PC-9 (cell line): ENCODE measurements around the gene S100A14. TPM values are rescaled to one million over a fixed set of nuclear protein-coding genes. Genes with fewer than 3 reads are reported as not detected.
A peak's percentile ranks its signal among the peaks of the same experiment; 100 is the strongest.

Experiments used
- BruUV-seq: library from RNA; stranded (reverse); fragments of 400-500 nt; replicated peaks from 2 replicates; lab custom pipeline; 2021; lab: Mats Ljungman, UMichigan
- CTCF ChIA-PET: fragments of 300-600 bp; sonication (Branson Sonifier 250); formaldehyde crosslinking; loops from one replicate; lab custom pipeline; 2022; ENCODE audit warnings: antibody characterized with exemption; lab: Charles Lee
- POLR2A ChIA-PET: fragments of 300-600 bp; sonication (Branson Sonifier 250); formaldehyde crosslinking; loops from one replicate; lab custom pipeline; 2022; ENCODE audit warnings: antibody characterized with exemption; ENCODE audit not compliant: unreplicated experiment; lab: Charles Lee
- DNase-seq, 2 experiments: peaks; one replicate each; pipeline versions ENCODE4 v3.0.0 to v3.0.0-alpha.2; 2015 to 2022; ENCODE audit warnings: mixed read lengths in 1 of 2
- H2AFZ ChIP-seq: fragments of 200-600 bp; sonication (generic); 2 replicates; pipeline ENCODE4 v1.8.1; 2017; ENCODE audit warnings: antibody characterized with exemption
- H3F3A ChIP-seq: fragments of 200-600 bp; sonication (generic); 2 replicates; pipeline ENCODE4 v1.8.1; 2017; ENCODE audit warnings: antibody characterized with exemption, mild to moderate bottlenecking, low read depth; ENCODE audit not compliant: insufficient read depth
- H3K27ac ChIP-seq: fragments of 200-600 bp; sonication (generic); 2 replicates; pipeline ENCODE4 v1.6.1; 2016; ENCODE audit warnings: mixed run types
- H3K27me3 ChIP-seq: fragments of 200-600 bp; sonication (generic); 2 replicates; pipeline ENCODE4 v1.6.1; 2016; ENCODE audit warnings: low read depth, mixed run types; ENCODE audit not compliant: insufficient read depth
- H3K36me3 ChIP-seq: fragments of 200-600 bp; sonication (generic); 2 replicates; pipeline ENCODE4 v1.6.1; 2016; ENCODE audit warnings: low read depth, mixed run types
- H3K4me1 ChIP-seq: fragments of 200-600 bp; sonication (generic); replicated peaks from 2 replicates; pipeline ENCODE4 v1.6.1; 2016; ENCODE audit warnings: mixed run types; ENCODE audit not compliant: insufficient read depth
- H3K4me2 ChIP-seq: fragments of 200-600 bp; sonication (generic); 2 replicates; pipeline ENCODE4 v1.6.1; 2017; ENCODE audit warnings: mixed run types
- H3K4me3 ChIP-seq: fragments of 200-600 bp; sonication (generic); 2 replicates; pipeline ENCODE4 v1.6.1; 2016; ENCODE audit warnings: mixed run types
- H3K79me2 ChIP-seq: fragments of 200-600 bp; sonication (generic); 2 replicates; pipeline ENCODE4 v1.6.1; 2017; ENCODE audit warnings: low read depth, mixed run types
- H3K9me2 ChIP-seq: fragments of 200-600 bp; sonication (generic); 2 replicates; pipeline ENCODE4 v1.8.1; 2017; ENCODE audit warnings: mild to moderate bottlenecking; ENCODE audit not compliant: insufficient read depth
- H3K9me3 ChIP-seq: fragments of 200-600 bp; sonication (generic); 2 replicates; pipeline ENCODE4 v1.8.1; 2016; ENCODE audit warnings: low read depth; ENCODE audit not compliant: insufficient read depth
- H4K20me1 ChIP-seq: fragments of 200-600 bp; sonication (generic); 2 replicates; pipeline ENCODE4 v1.8.1; 2017; ENCODE audit not compliant: insufficient read depth
- EZH2 ChIP-seq: fragments of 200-600 bp; sonication (generic); IDR thresholded peaks from 2 replicates; pipeline ENCODE4 v1.8.0; 2017; ENCODE audit warnings: antibody characterized with exemption, low read depth
- intact Hi-C: fragments of 100-400 bp; cut with micrococcal nuclease; formaldehyde crosslinking; loops from one replicate; pipeline ENCODE4 v1.10.0; 2022; ENCODE audit not compliant: unreplicated experiment
- total RNA-seq: library from RNA; stranded (reverse); gene quantifications from 2 replicates; pipeline ENCODE4 v1.2.3, GENCODE V29; 2021
- TF ChIP-seq, protein P1 (sequence below): fragments of 200-600 bp; sonication (generic); conservative IDR thresholded peaks from 2 replicates; pipeline ENCODE4 v1.6.1; 2017; ENCODE audit warnings: mixed run types, antibody characterized with exemption, mild to moderate bottlenecking, moderate library complexity

Gene S100A14
- total RNA-seq, 1 experiment from 2014 or later = 411 TPM

DNA sequence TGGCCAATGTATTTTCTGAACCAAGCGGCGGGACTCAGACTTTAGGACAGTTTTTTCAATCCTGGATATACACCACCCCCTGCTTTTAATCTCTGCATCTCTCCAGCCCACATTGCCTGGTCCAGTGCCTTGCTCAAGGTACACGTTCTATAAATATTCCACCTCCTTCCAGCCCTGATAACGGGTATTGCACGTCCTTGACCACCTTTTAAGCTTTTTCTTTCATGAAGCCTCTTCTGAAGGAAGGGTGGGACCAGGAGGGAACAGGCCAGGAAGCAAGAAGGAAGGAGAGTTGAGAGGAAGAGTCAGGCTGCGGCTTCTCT lies 6.6 kb downstream of the S100A14 start:
- Histone ChIP-seq H3K27me3 (no peaks in the 10 kb centered on the region), H3K79me2 (peaks cover 56% of the 10 kb centered on the region), H3K4me3 (peak overlapping the region; percentile 56), H4K20me1 (no peaks in the 10 kb centered on the region), H3K9me2 (no peaks in the 10 kb centered on the region), H3K9me3 (no peaks in the 10 kb centered on the region), H3K4me2 (peak overlapping the region; percentile 84), H2AFZ (0 out of 2 replicates have a peak overlapping the region, but pooled peaks have one; percentile 25), H3K36me3 (peaks cover 23% of the 10 kb centered on the region), H3K27ac (peak overlapping the region; percentile 96), H3F3A (peaks cover 68% of the 10 kb centered on the region), H3K4me1 (peaks cover 58% of the 10 kb centered on the region)
- intact Hi-C loops = loop anchor here (1.0 kb wide), 1 partner anchor 93 kb away; no protein-coding TSS in a partner anchor
- CTCF ChIA-PET = no interaction called here
- POLR2A ChIA-PET = interaction anchor here (1.6 kb wide), 1 partner anchor 43 kb away, joined by 6 read pairs; no protein-coding TSS in a partner anchor
- TF ChIP-seq, protein P1, sequence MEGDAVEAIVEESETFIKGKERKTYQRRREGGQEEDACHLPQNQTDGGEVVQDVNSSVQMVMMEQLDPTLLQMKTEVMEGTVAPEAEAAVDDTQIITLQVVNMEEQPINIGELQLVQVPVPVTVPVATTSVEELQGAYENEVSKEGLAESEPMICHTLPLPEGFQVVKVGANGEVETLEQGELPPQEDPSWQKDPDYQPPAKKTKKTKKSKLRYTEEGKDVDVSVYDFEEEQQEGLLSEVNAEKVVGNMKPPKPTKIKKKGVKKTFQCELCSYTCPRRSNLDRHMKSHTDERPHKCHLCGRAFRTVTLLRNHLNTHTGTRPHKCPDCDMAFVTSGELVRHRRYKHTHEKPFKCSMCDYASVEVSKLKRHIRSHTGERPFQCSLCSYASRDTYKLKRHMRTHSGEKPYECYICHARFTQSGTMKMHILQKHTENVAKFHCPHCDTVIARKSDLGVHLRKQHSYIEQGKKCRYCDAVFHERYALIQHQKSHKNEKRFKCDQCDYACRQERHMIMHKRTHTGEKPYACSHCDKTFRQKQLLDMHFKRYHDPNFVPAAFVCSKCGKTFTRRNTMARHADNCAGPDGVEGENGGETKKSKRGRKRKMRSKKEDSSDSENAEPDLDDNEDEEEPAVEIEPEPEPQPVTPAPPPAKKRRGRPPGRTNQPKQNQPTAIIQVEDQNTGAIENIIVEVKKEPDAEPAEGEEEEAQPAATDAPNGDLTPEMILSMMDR = no peak
- TF ChIP-seq EZH2 = no peak
- BruUV-seq = TSS peak; percentile 81
- DNase-seq = no peak

DNA sequence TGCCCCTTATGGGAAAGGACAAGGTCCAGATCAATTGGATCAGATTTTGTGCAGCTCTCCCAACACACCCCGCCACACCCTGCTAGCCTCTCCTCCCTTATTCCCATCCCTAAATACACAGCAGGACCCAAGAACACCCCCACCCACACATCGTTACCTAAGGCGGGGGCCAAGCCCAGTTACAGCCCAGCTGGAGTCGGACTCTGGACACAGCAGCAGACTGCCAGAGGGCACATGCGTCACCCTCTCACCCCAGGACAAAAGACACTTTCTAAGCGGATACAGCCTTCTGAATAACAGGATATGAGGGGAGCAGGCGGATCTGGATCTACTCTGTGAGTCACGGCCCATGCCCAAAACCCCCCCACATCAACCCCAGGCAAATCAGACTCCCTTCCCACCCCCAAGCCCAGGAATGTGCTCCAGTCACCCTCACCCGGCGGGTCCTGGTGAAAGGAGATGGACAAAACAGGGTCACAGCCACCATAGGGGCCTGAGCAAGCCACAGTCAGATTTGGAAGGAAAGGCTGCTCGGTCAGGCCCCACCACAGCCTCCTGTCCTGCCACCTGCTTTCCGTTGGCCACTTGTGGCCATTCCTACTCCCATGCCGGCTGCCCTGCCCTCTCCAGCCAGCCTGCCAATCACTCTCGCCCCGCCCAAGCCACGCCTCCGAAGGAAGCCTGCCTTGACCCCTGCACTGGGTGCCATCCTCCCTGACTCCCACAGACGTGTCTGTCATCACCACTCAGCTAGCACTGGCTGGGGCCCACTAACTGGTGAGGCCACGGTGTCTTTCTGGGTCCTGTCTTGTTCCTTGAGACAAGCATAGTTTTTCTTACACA lies 7.2 kb downstream of the S100A14 start:
- H3K4me2 ChIP-seq = peak overlapping the region; percentile 84
- no TSS peak for BruUV-seq
- peaks cover 52% of the 10 kb centered on the region for H3K4me1 ChIP-seq
- no peaks in the 10 kb centered on the region for H3K27me3 ChIP-seq
- ChIA-PET CTCF (no interaction called here), POLR2A (interaction anchor here (0.6 to 1.6 kb wide), 4 partner anchors 19 to 1818 kb away, joined by 3 to 12 read pairs (median 6); partner anchors contain the start of genes CHTOP, S100A13 and TDRKH)
- peak overlapping the region; percentile 25; the same call in 1 of the 2 replicates for H2AFZ ChIP-seq
- H3K27ac ChIP-seq = peak overlapping the region; percentile 96
- H3K4me3 ChIP-seq = peak overlapping the region; percentile 56
- peaks cover 72% of the 10 kb centered on the region for H3F3A ChIP-seq
- H3K79me2 ChIP-seq = peaks cover 50% of the 10 kb centered on the region
- H4K20me1 ChIP-seq = no peaks in the 10 kb centered on the region
- DNase-seq = peak; percentile 94 to 98
- TF ChIP-seq, protein P1 = no peak; the same call in 1 of the 2 replicates
- TF ChIP-seq EZH2 = no peak
- no peaks in the 10 kb centered on the region for H3K9me2 ChIP-seq
- H3K9me3 ChIP-seq = no peaks in the 10 kb centered on the region
- H3K36me3 ChIP-seq = peaks cover 23% of the 10 kb centered on the region
- intact Hi-C loops = loop anchor here (1.0 kb wide), 7 partner anchors 18 to 93 kb away; partner anchors contain the start of genes CHTOP and S100A13

DNA sequence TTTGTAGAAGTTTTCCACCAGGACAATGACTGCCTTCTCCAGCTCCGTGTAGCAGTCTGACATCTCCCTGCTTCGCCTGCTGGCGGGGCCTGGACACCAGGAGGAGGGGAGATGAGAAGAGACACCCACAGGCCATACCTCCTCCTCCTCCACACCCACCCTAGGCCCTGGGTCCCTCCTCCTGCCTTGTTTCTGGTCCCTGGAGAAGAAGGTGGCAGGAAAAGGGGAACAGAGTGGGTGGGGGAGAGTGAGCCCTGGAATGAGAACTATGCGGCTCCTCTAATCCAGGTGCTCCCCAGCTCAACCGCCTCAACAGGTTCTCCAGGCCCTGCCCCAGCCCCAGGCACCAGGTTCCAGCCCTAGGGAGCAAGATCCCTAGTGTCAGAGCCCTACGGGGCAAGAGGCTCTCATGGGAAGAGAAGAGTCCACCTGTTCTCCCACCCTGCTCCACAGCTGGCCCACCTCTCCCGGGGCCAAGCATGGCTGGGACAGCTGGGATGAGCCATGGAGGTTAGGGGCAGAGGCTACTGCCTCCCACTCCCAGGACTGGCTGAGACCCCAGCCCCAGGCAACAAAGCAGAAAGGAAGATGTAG lies 7.9 kb downstream of the S100A14 start:
- Histone ChIP-seq H3K36me3 (peaks cover 23% of the 10 kb centered on the region), H3F3A (peaks cover 68% of the 10 kb centered on the region), H3K4me2 (peak overlapping the region; percentile 84), H3K79me2 (peaks cover 48% of the 10 kb centered on the region), H3K4me1 (peaks cover 44% of the 10 kb centered on the region), H3K27ac (peak overlapping the region; percentile 96), H3K27me3 (no peaks in the 10 kb centered on the region), H3K4me3 (peak overlapping the region; percentile 56), H4K20me1 (no peaks in the 10 kb centered on the region), H2AFZ (no peak overlapping the region), H3K9me3 (no peaks in the 10 kb centered on the region), H3K9me2 (no peaks in the 10 kb centered on the region)
- peak; percentile 94 to 96 for DNase-seq
- BruUV-seq = TSS peak; percentile 11
- ChIA-PET POLR2A (interaction anchor here (0.6 to 1.1 kb wide), 4 partner anchors 26 to 1818 kb away, joined by 6 to 12 read pairs (median 7); partner anchors contain the start of genes CHTOP and TDRKH), CTCF (interaction anchor here (1.0 to 1.3 kb wide), 2 partner anchors 26 to 35 kb away, joined by 3 to 4 read pairs; partner anchors contain the start of gene CHTOP)
- no peak for TF ChIP-seq EZH2
- TF ChIP-seq, protein P1 = peak; percentile 22; the same call in 1 of the 2 replicates
- intact Hi-C loops = loop anchor here (1.0 kb wide), 6 partner anchors 19 to 75 kb away; partner anchors contain the start of genes CHTOP and S100A13
